GM23338 (cell line): Measurements from ENCODE around the gene PCDHGA11. TPM values are rescaled to one million over a fixed set of nuclear protein-coding genes. Genes with fewer than 3 reads are reported as not detected.

ENCODE experiments used
- ATAC-seq: fragments of 200-7000 bp; cut with Tn5 transposase; 3 replicates; pipeline ENCODE4 v1.9.1; 2020
- DNase-seq: peaks from one replicate; pipeline ENCODE4 v3.0.0-alpha.2; 2015; ENCODE audit warnings: low spot score
- H2AFZ ChIP-seq: fragments of 200-600 bp; sonication (generic); 2 replicates; pipeline ENCODE4 v1.8.0; 2016; ENCODE audit warnings: antibody characterized with exemption, mild to moderate bottlenecking, moderate library complexity
- H3F3A ChIP-seq: fragments of 200-600 bp; sonication (generic); replicated peaks from 2 replicates; pipeline ENCODE4 v1.8.0; 2017; ENCODE audit warnings: antibody characterized with exemption, mixed run types, low read depth
- H3K27ac ChIP-seq: fragments of 200-600 bp; sonication (generic); 2 replicates; pipeline ENCODE4 v1.6.1; 2016; ENCODE audit warnings: low read depth
- H3K27me3 ChIP-seq: fragments of 200-600 bp; sonication (generic); 2 replicates; pipeline ENCODE4 v1.8.0; 2016; ENCODE audit warnings: mild to moderate bottlenecking, mixed run types, moderate library complexity; ENCODE audit not compliant: insufficient read depth
- H3K36me3 ChIP-seq: fragments of 200-600 bp; sonication (generic); 2 replicates; pipeline ENCODE4 v1.8.0; 2016; ENCODE audit warnings: mild to moderate bottlenecking; ENCODE audit not compliant: insufficient read depth
- H3K4me1 ChIP-seq: fragments of 200-600 bp; sonication (generic); 2 replicates; pipeline ENCODE4 v1.8.0; 2016; ENCODE audit warnings: mild to moderate bottlenecking, moderate library complexity; ENCODE audit not compliant: insufficient read depth
- H3K4me2 ChIP-seq: fragments of 200-600 bp; sonication (generic); 2 replicates; pipeline ENCODE4 v1.7.1; 2017; ENCODE audit warnings: mixed run types
- H3K4me3 ChIP-seq: fragments of 200-600 bp; sonication (generic); 2 replicates; pipeline ENCODE4 v1.6.1; 2016; ENCODE audit warnings: mixed run types
- H3K79me2 ChIP-seq: fragments of 200-600 bp; sonication (generic); replicated peaks from 2 replicates; pipeline ENCODE4 v1.8.0; 2017; ENCODE audit warnings: mild to moderate bottlenecking; ENCODE audit not compliant: insufficient read depth
- H3K9me2 ChIP-seq: fragments of 200-600 bp; sonication (generic); 2 replicates; pipeline ENCODE4 v1.8.0; 2017; ENCODE audit not compliant: insufficient read depth
- H4K20me1 ChIP-seq: fragments of 200-600 bp; sonication (generic); replicated peaks from 2 replicates; pipeline ENCODE4 v1.8.0; 2017; ENCODE audit warnings: mild to moderate bottlenecking; ENCODE audit not compliant: insufficient read depth
- H3K27ac Mint-ChIP-seq: 2 replicates; pipeline ENCODE4 v1.8.0; 2020; ENCODE audit warnings: inconsistent platforms, mild to moderate bottlenecking, moderate library complexity, mixed read lengths
- H3K27me3 Mint-ChIP-seq: 3 replicates; pipeline ENCODE4 v1.8.0; 2022; ENCODE audit warnings: low read depth, mild to moderate bottlenecking, moderate library complexity, mixed read lengths, inconsistent platforms; ENCODE audit not compliant: insufficient read depth, poor library complexity
- H3K36me3 Mint-ChIP-seq: 3 replicates; pipeline ENCODE4 v1.8.0; 2021; ENCODE audit warnings: low read depth, mild to moderate bottlenecking, inconsistent platforms, moderate library complexity, mixed read lengths
- H3K4me1 Mint-ChIP-seq: 3 replicates; pipeline ENCODE4 v1.8.0; 2020; ENCODE audit warnings: mild to moderate bottlenecking, inconsistent platforms, mixed read lengths
- H3K4me3 Mint-ChIP-seq: 3 replicates; pipeline ENCODE4 v1.8.0; 2021; ENCODE audit warnings: moderate library complexity, mild to moderate bottlenecking, inconsistent platforms, mixed read lengths
- H3K9me3 Mint-ChIP-seq: 3 replicates; pipeline ENCODE4 v1.8.0; 2020; ENCODE audit warnings: moderate library complexity, mild to moderate bottlenecking, inconsistent platforms, mixed read lengths
- CREB1 ChIP-seq: fragments of 250-450 bp; sonication (Bioruptor Pico); IDR thresholded peaks from 2 replicates; pipeline ENCODE4 v1.5.0; 2020; ENCODE audit warnings: low read depth, mild to moderate bottlenecking, moderate library complexity
- CTCF ChIP-seq, 2 experiments: fragments of 200-600 bp in 1 of 2; sonication (generic) in 1 of 2; conservative IDR thresholded peaks; 2 replicates each; pipeline versions ENCODE4 v1.5.1 to v1.6.1; 2016 to 2017; ENCODE audit warnings: antibody characterized with exemption in 2 of 2, low read depth in 2 of 2, mild to moderate bottlenecking in 2 of 2, moderate library complexity in 1 of 2
- EZH2phosphoT487 ChIP-seq: fragments of 200-600 bp; sonication (generic); IDR thresholded peaks from one replicate; pipeline ENCODE4 v1.8.1; 2018; ENCODE audit warnings: antibody characterized with exemption; ENCODE audit not compliant: unreplicated experiment
- JUNB ChIP-seq: IDR thresholded peaks from one replicate; pipeline ENCODE4 v1.6.1; 2016; ENCODE audit warnings: antibody characterized with exemption; ENCODE audit not compliant: unreplicated experiment
- NANOG ChIP-seq: IDR thresholded peaks from 2 replicates; pipeline ENCODE4 v1.6.1; 2016; ENCODE audit warnings: antibody characterized with exemption, borderline replicate concordance
- POLR2AphosphoS5 ChIP-seq: IDR thresholded peaks from 2 replicates; pipeline ENCODE4 v1.6.1; 2016; ENCODE audit warnings: antibody characterized with exemption, low read depth
- STAT1 ChIP-seq: IDR thresholded peaks from one replicate; pipeline ENCODE4 v1.6.1; 2016; ENCODE audit warnings: antibody characterized with exemption; ENCODE audit not compliant: unreplicated experiment
- ZNF114 ChIP-seq: fragments of 250-450 bp; sonication (Bioruptor Pico); IDR thresholded peaks from 2 replicates; pipeline ENCODE4 v1.5.0; 2020; ENCODE audit warnings: mild to moderate bottlenecking, moderate library complexity
- ZNF462 ChIP-seq: fragments of 250-450 bp; sonication (Bioruptor Pico); IDR thresholded peaks from 2 replicates; pipeline ENCODE4 v1.5.0; 2020; ENCODE audit warnings: mild to moderate bottlenecking, moderate library complexity
- polyA plus RNA-seq: library from polyadenylated mRNA; unstranded; fragments of >200 nt; fragmentation: Nextera tagmentation; extraction: Ambion mirVana; gene quantifications from 2 replicates; pipeline ENCODE4 v1.2.1, GENCODE V29; 2016
- total RNA-seq: library from RNA; depleted of rRNA; stranded (reverse); fragments of >200 nt; shearing (Covaris generic); gene quantifications from 2 replicates; pipeline ENCODE4 v1.2.3, GENCODE V29; 2014

PCDHGA11 gene
- total and polyA plus RNA-seq, 2 experiments from 2014 or later = 3.0 to 10.7 TPM

DNA sequence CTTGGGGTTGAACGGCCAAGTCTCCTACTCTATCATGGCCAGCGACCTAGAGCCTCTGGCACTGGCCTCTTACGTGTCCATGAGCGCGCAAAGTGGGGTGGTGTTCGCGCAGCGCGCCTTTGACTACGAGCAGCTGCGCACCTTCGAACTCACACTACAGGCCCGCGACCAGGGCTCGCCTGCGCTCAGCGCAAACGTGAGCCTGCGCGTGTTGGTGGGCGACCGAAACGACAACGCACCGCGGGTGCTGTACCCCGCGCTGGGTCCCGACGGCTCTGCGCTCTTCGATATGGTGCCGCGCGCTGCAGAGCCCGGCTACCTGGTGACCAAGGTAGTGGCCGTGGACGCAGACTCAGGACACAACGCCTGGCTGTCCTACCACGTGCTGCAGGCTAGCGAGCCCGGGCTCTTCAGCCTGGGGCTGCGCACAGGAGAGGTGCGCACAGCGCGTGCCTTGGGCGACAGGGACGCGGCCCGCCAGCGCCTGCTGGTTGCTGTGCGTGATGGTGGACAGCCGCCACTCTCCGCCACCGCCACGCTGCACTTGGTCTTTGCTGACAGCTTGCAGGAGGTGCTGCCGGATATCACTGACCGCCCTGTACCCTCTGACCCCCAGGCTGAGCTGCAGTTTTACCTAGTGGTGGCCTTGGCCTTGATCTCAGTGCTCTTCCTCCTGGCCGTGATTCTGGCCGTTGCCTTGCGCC, 21.1 kb upstream of the PCDHGA11 start (continued):
- TF ChIP-seq EZH2phosphoT487 (no peak), ZNF114 (CRISPR knock-in tag) (no peak), ZNF462 (CRISPR knock-in tag) (no peak), STAT1 (no peak), NANOG (no peak), POLR2AphosphoS5 (no peak), JUNB (no peak), CREB1 (CRISPR knock-in tag) (no peak)

DNA sequence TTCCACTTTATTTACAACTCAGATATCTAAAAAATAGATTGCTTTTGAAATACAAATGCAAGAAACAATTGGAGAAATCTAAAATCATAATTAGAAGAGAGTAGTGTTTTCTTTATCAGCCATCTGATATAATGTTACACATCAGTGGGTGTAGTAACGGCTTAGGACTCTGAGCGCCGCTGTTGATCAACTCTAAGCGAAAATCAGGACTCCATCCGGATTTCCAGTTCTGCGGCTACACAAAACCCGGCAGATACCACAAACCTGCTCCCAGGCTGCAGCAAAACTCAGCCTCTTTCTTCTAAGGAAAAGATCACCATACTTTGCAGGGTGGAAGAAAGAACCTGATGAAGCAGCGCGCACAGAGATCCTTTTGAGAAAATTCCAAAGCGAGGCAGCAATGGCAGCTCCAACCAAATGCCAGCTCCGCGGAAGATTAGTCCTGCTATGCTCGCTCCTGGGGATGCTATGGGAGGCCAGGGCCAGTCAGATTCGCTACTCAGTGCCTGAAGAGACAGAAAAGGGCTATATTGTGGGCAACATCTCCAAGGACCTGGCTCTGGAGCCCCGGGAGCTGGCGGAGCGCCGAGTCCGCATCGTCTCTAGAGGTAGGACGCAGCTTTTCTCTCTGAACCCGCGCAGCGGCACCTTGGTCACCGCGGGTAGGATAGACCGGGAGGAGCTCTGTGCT, 18.2 kb upstream of the PCDHGA11 start, which contains the start of gene PCDHGA9:
PCDHGA9 (plus strand) TSS at position 226 of the 691 bp plus-strand sequence; CDS start at position 401, 175 bp downstream.
- Histone ChIP-seq H3K4me2 (no peak within 1 kb of the TSS), H3K36me3 (0 out of 2 replicates have a peak, but pooled peaks cover 11% of the 10 kb centered on the region), H3F3A (no peaks in the 10 kb centered on the region), H3K79me2 (no peaks in the 10 kb centered on the region; the same call in 1 of the 2 replicates), H3K9me2 (no peaks in the 10 kb centered on the region), H3K4me3 (no peak within 1 kb of the TSS), H4K20me1 (no peaks in the 10 kb centered on the region), H3K27me3 (no peaks in the 10 kb centered on the region), H3K4me1 (no peaks in the 10 kb centered on the region), H3K27ac (no peak within 1 kb of the TSS), H2AFZ (no peak within 1 kb of the TSS)
- Mint-ChIP-seq H3K27me3 (peaks cover 9% of the 10 kb centered on the region), H3K4me1 (no peaks in the 10 kb centered on the region; the same call in 2 of the 3 replicates), H3K36me3 (peaks cover 46% of the 10 kb centered on the region), H3K9me3 (peaks cover 54% of the 10 kb centered on the region), H3K4me3 (no peak within 1 kb of the TSS), H3K27ac (no peak within 1 kb of the TSS)
- DNase-seq = peak; percentile 60
- ATAC-seq = no peak
- TF ChIP-seq CTCF (conservative IDR thresholded peaks at IDR 0.05; ENCODE audit: low read depth in 2 of 2) = peak; percentile 45 to 48
- no peak for TF ChIP-seq JUNB
- no peak for TF ChIP-seq POLR2AphosphoS5
